BJ (cell line): ENCODE measurements around the gene ARHGDIA. TPM values are rescaled to one million over a fixed set of nuclear protein-coding genes. Genes with fewer than 3 reads are reported as not detected.

ENCODE experiments used
- CTCF ChIA-PET: fragments of 350-600 bp; formaldehyde crosslinking; extraction: SDS; loops from one replicate; lab custom pipeline; 2021; ENCODE audit warnings: antibody characterized with exemption, inconsistent platforms; lab: Yijun Ruan, JAX
- POLR2A ChIA-PET: fragments of 300-600 bp; sonication (Branson Sonifier 250); formaldehyde crosslinking; extraction: SDS; loops from one replicate; lab custom pipeline; 2021; ENCODE audit warnings: antibody characterized with exemption; lab: Charles Lee
- DNase-seq: peaks from one replicate; pipeline ENCODE4 v3.0.0-alpha.2; 2011; ENCODE audit warnings: low read depth
- H3K27me3 ChIP-seq: 2 replicates; pipeline ENCODE4 v1.6.0; 2011; ENCODE audit warnings: low read length; ENCODE audit not compliant: control insufficient read depth, insufficient read depth
- H3K36me3 ChIP-seq: 2 replicates; pipeline ENCODE4 v1.5.1; 2011; ENCODE audit warnings: low read length; ENCODE audit not compliant: control insufficient read depth, insufficient read depth
- H3K4me3 ChIP-seq: 2 replicates; pipeline ENCODE4 v1.5.1; 2011; ENCODE audit warnings: low read depth, mild to moderate bottlenecking, control low read depth, low read length
- CTCF ChIP-seq: IDR thresholded peaks from 2 replicates; pipeline ENCODE4 v1.5.1; 2011; ENCODE audit warnings: low read depth, mild to moderate bottlenecking, control low read depth, inconsistent platforms, low read length, moderate library complexity; ENCODE audit not compliant: insufficient read depth
- polyA plus RNA-seq: library from polyadenylated mRNA; depleted of rRNA; stranded (reverse); fragments of >200 nt; gene quantifications from 2 replicates; pipeline ENCODE4 v1.2.3, GENCODE V29; 2011

The ARHGDIA gene
- polyA plus RNA-seq, 1 experiment: 163 TPM

- TF ChIP-seq CTCF: no peak
- ChIA-PET POLR2A (no interaction called here), CTCF (no interaction called here)
- H3K36me3 ChIP-seq: peaks cover 16% of the 10 kb centered on the region
- DNase-seq: no peak
- no peak overlapping the region for H3K4me3 ChIP-seq
- H3K27me3 ChIP-seq: no peaks in the 10 kb centered on the region
These were observed 33.7 kb upstream of the ARHGDIA start for GRCh38 chr17:81904600-81905423.

GRCh38 chr17:81903896-81904599, 32.9 kb upstream of the ARHGDIA start:
- Histone ChIP-seq H3K27me3 (no peaks in the 10 kb centered on the region), H3K4me3 (no peak overlapping the region), H3K36me3 (peaks cover 19% of the 10 kb centered on the region)
- ChIA-PET CTCF (no interaction called here), POLR2A (no interaction called here)
- no peak for TF ChIP-seq CTCF
- DNase-seq: no peak

- ChIA-PET CTCF (no interaction called here), POLR2A (interaction anchor here (0.6 kb wide), 1 partner anchor 41 kb away, joined by 3 read pairs; no protein-coding TSS in a partner anchor)
- no peak for TF ChIP-seq CTCF
- Histone ChIP-seq H3K27me3 (no peaks in the 10 kb centered on the region), H3K36me3 (peaks cover 21% of the 10 kb centered on the region), H3K4me3 (no peak overlapping the region)
- no peak for DNase-seq
These were observed 32.3 kb upstream of the ARHGDIA start for GRCh38 chr17:81903415-81903831.

- H3K4me3 ChIP-seq: peak overlapping the region; percentile 27
- H3K27me3 ChIP-seq: no peaks in the 10 kb centered on the region
- no peak for DNase-seq
- CTCF ChIA-PET: no interaction called here
- TF ChIP-seq CTCF: no peak
- POLR2A ChIA-PET: interaction anchor here (0.6 kb wide), 1 partner anchor 40 kb away, joined by 3 read pairs; no protein-coding TSS in a partner anchor
- H3K36me3 ChIP-seq: peaks cover 20% of the 10 kb centered on the region
These were observed 31.7 kb upstream of the ARHGDIA start for GRCh38 chr17:81902653-81903414.
